Measurements from ENCODE around the gene PEBP1. TPM values are rescaled to one million over a fixed set of nuclear protein-coding genes. Genes with fewer than 3 reads are reported as not detected.

PEBP1 gene
- total RNA-seq, 4 donors from 2014 or later: 124 to 438 (median 279) TPM

GRCh38 chr12:118119449-118119879 is 16.5 kb upstream of the PEBP1 start:
- intact Hi-C loops (cut with DNase I; ENCODE audit: low total_unique reads): no loop called here
- TF ChIP-seq POLR2A (IDR thresholded peaks at IDR 0.05): no peak
- TF ChIP-seq POLR2AphosphoS5 (IDR thresholded peaks at IDR 0.05): no peak
- no peak for TF ChIP-seq EP300 (IDR thresholded peaks at IDR 0.05; ENCODE audit: low read depth)
- no peak for TF ChIP-seq CTCF (IDR thresholded peaks at IDR 0.05)
- no peaks in the 10 kb centered on the region for H3K9me3 ChIP-seq
- no peaks in the 10 kb centered on the region for H3K36me3 ChIP-seq
- WGBS, 2 donors (ENCODE audit: low coverage in 1 of 2): 87 to 97% methylated on average over 6 to 10 of the region's 10 CpGs
- no peak overlapping the region for H3K4me3 ChIP-seq
- in situ Hi-C loops (cut with MboI; ENCODE audit: low pct_ligation_motif_present in 1 of 4, low pct_unique_long_range_greater_than_20kb in 1 of 4, low sequenced_read_pairs in 3 of 4): no loop called here
- H3K27me3 ChIP-seq: no peaks in the 10 kb centered on the region
- no peak overlapping the region for H3K27ac ChIP-seq
- H3K4me1 ChIP-seq: peaks cover 4 to 37% (median 19%) of the 10 kb centered on the region in 4 donors
- no peak for DNase-seq

- peak overlapping the region; percentile 44 to 70 (median 52) for H3K27ac ChIP-seq
- in situ Hi-C loops (cut with MboI; ENCODE audit: low pct_ligation_motif_present in 1 of 4, low pct_unique_long_range_greater_than_20kb in 1 of 4, low sequenced_read_pairs in 3 of 4): no loop called here
- intact Hi-C loops (cut with DNase I; ENCODE audit: low total_unique reads): no loop called here
Observed at GRCh38 chr12:118120579-118121363, 15.2 kb upstream of the PEBP1 start.

GRCh38 chr12:118122264-118122663 is 13.7 kb upstream of the PEBP1 start:
- intact Hi-C loops (cut with DNase I; ENCODE audit: low total_unique reads): no loop called here
- in situ Hi-C loops (cut with MboI; ENCODE audit: low pct_ligation_motif_present in 1 of 4, low pct_unique_long_range_greater_than_20kb in 1 of 4, low sequenced_read_pairs in 3 of 4): no loop called here
- no peaks in the 10 kb centered on the region for H3K36me3 ChIP-seq
- H3K9me3 ChIP-seq: no peaks in the 10 kb centered on the region
- TF ChIP-seq EP300 (IDR thresholded peaks at IDR 0.05; ENCODE audit: low read depth) (no peak), POLR2AphosphoS5 (IDR thresholded peaks at IDR 0.05) (no peak), CTCF (IDR thresholded peaks at IDR 0.05) (no peak), POLR2A (IDR thresholded peaks at IDR 0.05) (no peak)
- H3K27me3 ChIP-seq: no peaks in the 10 kb centered on the region
- peaks cover 4 to 35% (median 12%) of the 10 kb centered on the region in 4 donors for H3K4me1 ChIP-seq
- no peak overlapping the region for H3K27ac ChIP-seq
- no peak overlapping the region for H3K4me3 ChIP-seq
- DNase-seq: no peak
- WGBS, 2 donors (ENCODE audit: low coverage in 1 of 2): 89 to 100% methylated on average over 1 to 6 of the region's 6 CpGs

More at GRCh38 chr12:118120579-118121363, 15.2 kb upstream of the PEBP1 start:
- Histone ChIP-seq H3K4me3 (no peak overlapping the region), H3K27me3 (no peaks in the 10 kb centered on the region), H3K36me3 (no peaks in the 10 kb centered on the region), H3K4me1 (peaks cover 4 to 41% (median 19%) of the 10 kb centered on the region in 4 donors), H3K9me3 (no peaks in the 10 kb centered on the region)
- TF ChIP-seq POLR2AphosphoS5 (IDR thresholded peaks at IDR 0.05) (no peak), CTCF (IDR thresholded peaks at IDR 0.05) (peak; percentile 38 to 83 (median 80))
- DNase-seq: peak; percentile 85
- WGBS, 2 donors (ENCODE audit: low coverage in 1 of 2): 19 to 35% methylated on average over 4 to 8 of the region's 8 CpGs

- H3K27ac ChIP-seq: no peak overlapping the region
- intact Hi-C loops (cut with DNase I; ENCODE audit: low total_unique reads): no loop called here
- in situ Hi-C loops (cut with MboI; ENCODE audit: low pct_ligation_motif_present in 1 of 4, low pct_unique_long_range_greater_than_20kb in 1 of 4, low sequenced_read_pairs in 3 of 4): no loop called here
- H3K4me3 ChIP-seq: no peak overlapping the region
- no peaks in the 10 kb centered on the region for H3K27me3 ChIP-seq
- H3K4me1 ChIP-seq: peaks cover 4 to 35% (median 12%) of the 10 kb centered on the region in 4 donors
- WGBS, 2 donors (ENCODE audit: low coverage in 1 of 2): 89 to 96% methylated on average over 4 to 5 of the region's 5 CpGs
- TF ChIP-seq POLR2A (IDR thresholded peaks at IDR 0.05) (no peak), CTCF (IDR thresholded peaks at IDR 0.05) (no peak), EP300 (IDR thresholded peaks at IDR 0.05; ENCODE audit: low read depth) (no peak), POLR2AphosphoS5 (IDR thresholded peaks at IDR 0.05) (no peak)
- no peak for DNase-seq
- H3K36me3 ChIP-seq: no peaks in the 10 kb centered on the region
- H3K9me3 ChIP-seq: no peaks in the 10 kb centered on the region
Observed at GRCh38 chr12:118124333-118124874, 11.5 kb upstream of the PEBP1 start.
